GM21390 (cell line): ENCODE results near the gene NR6A1.
"Not testable (repeated sequence)": the region's sequence is repeated elsewhere in the genome, so short reads cannot be mapped to it uniquely, and the experiment has no call there.

ENCODE experiments used
- ATAC-seq: cut with Tn5 transposase; IDR thresholded peaks from one replicate; pipeline ENCODE4 v1.9.1; 2021; ENCODE audit not compliant: unreplicated experiment

Gene NR6A1

GRCh38 chr9:124621371-124622328, 149.5 kb downstream of the NR6A1 start:
- no peak for ATAC-seq

GRCh38 chr9:124618476-124618875, 152.6 kb downstream of the NR6A1 start:
- ATAC-seq, result no peak

- ATAC-seq, result no peak
Observed at GRCh38 chr9:124617477-124618141, 153.5 kb downstream of the NR6A1 start.

GRCh38 chr9:124616961-124617360, 154.2 kb downstream of the NR6A1 start:
- ATAC-seq, result no peak

- not testable (repeated sequence) for ATAC-seq
Observed at GRCh38 chr9:124615840-124616239, 155.3 kb downstream of the NR6A1 start.

GRCh38 chr9:124615100-124615742, 155.9 kb downstream of the NR6A1 start:
- no peak for ATAC-seq

GRCh38 chr9:124613849-124614248, 157.3 kb downstream of the NR6A1 start:
- ATAC-seq, result no peak

- ATAC-seq, result no peak
Observed at GRCh38 chr9:124611106-124611505, 160.0 kb downstream of the NR6A1 start.

GRCh38 chr9:124606027-124606426, 165.1 kb downstream of the NR6A1 start:
- no peak for ATAC-seq

GRCh38 chr9:124605258-124605657, 165.9 kb downstream of the NR6A1 start:
- no peak for ATAC-seq

GRCh38 chr9:124602632-124603031, 168.5 kb downstream of the NR6A1 start:
- no peak for ATAC-seq

- ATAC-seq, result no peak
Observed at GRCh38 chr9:124602204-124602603, 168.9 kb downstream of the NR6A1 start.

- ATAC-seq, result no peak
Observed at GRCh38 chr9:124600407-124600806, 170.7 kb downstream of the NR6A1 start.

GRCh38 chr9:124599121-124599795, 171.9 kb downstream of the NR6A1 start:
- no peak for ATAC-seq

- no peak for ATAC-seq
Observed at GRCh38 chr9:124598048-124598447, 173.1 kb downstream of the NR6A1 start.

- no peak for ATAC-seq
Observed at GRCh38 chr9:124596172-124596839, 174.8 kb downstream of the NR6A1 start.

- no peak for ATAC-seq
Observed at GRCh38 chr9:124595743-124596142, 175.4 kb downstream of the NR6A1 start.

- ATAC-seq, result no peak
Observed at GRCh38 chr9:124594673-124595072, 176.4 kb downstream of the NR6A1 start.

- no peak for ATAC-seq
Observed at GRCh38 chr9:124594225-124594624, 176.9 kb downstream of the NR6A1 start.

GRCh38 chr9:124593651-124594058, 177.5 kb downstream of the NR6A1 start:
- no peak for ATAC-seq

GRCh38 chr9:124593200-124593599, 177.9 kb downstream of the NR6A1 start:
- no peak for ATAC-seq
